ENCODE measurements around the gene ASAP3.

The ASAP3 gene

DNA sequence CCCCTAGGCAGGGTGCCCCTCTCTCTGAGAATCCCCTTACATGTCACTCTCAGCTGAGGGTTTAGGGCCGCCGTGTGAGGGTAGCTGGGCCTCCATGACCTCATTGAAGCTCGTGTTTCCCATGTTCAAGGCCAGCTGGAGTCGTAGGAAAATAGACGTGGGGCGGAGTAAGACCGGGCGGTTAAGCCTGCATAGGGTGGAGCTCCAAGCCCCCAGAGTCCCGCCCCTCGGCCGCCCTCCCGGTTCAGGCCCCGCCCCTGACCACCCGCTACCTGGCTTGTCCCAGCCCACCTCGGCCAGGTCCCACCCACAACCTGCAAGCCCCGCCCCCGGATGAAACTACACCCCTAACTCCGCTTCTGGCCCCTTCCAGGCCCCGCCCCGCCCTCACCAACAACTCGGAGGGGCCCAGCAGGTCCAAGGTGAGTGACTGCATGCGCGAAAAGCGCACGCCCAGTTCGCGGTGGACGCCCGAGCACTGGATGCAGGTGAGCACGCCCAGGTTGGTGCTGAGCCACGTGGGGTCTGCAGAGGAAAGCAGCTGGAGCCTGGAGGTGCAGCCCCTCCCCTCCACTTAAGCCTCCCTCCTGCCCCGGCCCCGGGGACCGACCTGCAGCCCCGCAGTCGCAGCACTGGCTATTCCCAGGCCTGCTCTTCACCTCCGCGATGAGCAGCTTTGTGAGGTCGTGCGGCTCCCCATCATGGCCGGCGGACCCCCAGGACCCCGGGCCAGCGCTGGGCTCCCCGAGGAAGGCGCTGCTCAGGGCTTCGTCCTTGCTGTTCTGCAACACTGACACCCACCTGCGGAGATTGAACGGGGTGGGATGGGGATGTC, 47.2 kb downstream of the ASAP3 start:
- Histone ChIP-seq H2AFZ (ENCODE audit: low read length) (no peak overlapping the region), H3K4me3 (ENCODE audit: low read length) (no peak overlapping the region), H3K36me3 (replicated peaks; ENCODE audit: insufficient read depth, low read length) (no peaks in the 10 kb centered on the region), H3K79me2 (ENCODE audit: low read length) (no peaks in the 10 kb centered on the region), H3K4me2 (ENCODE audit: low read depth, low read length) (peak overlapping the region; percentile 13; the same call in 1 of the 2 replicates), H3K9me3 (replicated peaks; ENCODE audit: insufficient read depth, low read length) (no peaks in the 10 kb centered on the region), H3K4me1 (ENCODE audit: low read length) (no peaks in the 10 kb centered on the region), H3F3A (ENCODE audit: insufficient read depth, low read length) (no peaks in the 10 kb centered on the region), H3K27ac (ENCODE audit: low read length) (no peak overlapping the region), H3K27me3 (replicated peaks; ENCODE audit: insufficient read depth, low read length) (peaks cover 4% of the 10 kb centered on the region; the same call in 1 of the 2 replicates), H3K9ac (ENCODE audit: low read length) (no peak overlapping the region), H3K9me2 (replicated peaks; ENCODE audit: insufficient read depth, low read length) (no peaks in the 10 kb centered on the region), H4K20me1 (ENCODE audit: insufficient read depth, low read length) (no peaks in the 10 kb centered on the region)
- DNase-seq, result peak; percentile 7
- TF ChIP-seq, protein P1, sequence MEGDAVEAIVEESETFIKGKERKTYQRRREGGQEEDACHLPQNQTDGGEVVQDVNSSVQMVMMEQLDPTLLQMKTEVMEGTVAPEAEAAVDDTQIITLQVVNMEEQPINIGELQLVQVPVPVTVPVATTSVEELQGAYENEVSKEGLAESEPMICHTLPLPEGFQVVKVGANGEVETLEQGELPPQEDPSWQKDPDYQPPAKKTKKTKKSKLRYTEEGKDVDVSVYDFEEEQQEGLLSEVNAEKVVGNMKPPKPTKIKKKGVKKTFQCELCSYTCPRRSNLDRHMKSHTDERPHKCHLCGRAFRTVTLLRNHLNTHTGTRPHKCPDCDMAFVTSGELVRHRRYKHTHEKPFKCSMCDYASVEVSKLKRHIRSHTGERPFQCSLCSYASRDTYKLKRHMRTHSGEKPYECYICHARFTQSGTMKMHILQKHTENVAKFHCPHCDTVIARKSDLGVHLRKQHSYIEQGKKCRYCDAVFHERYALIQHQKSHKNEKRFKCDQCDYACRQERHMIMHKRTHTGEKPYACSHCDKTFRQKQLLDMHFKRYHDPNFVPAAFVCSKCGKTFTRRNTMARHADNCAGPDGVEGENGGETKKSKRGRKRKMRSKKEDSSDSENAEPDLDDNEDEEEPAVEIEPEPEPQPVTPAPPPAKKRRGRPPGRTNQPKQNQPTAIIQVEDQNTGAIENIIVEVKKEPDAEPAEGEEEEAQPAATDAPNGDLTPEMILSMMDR (IDR thresholded peaks at IDR 0.05; ENCODE audit: low read length), result no peak
- TF ChIP-seq EZH2phosphoT487 (IDR thresholded peaks at IDR 0.05; ENCODE audit: low read length), result no peak
- TF ChIP-seq EZH2 (optimal IDR thresholded peaks at IDR 0.05; ENCODE audit: low read depth, low read length), result no peak

DNA sequence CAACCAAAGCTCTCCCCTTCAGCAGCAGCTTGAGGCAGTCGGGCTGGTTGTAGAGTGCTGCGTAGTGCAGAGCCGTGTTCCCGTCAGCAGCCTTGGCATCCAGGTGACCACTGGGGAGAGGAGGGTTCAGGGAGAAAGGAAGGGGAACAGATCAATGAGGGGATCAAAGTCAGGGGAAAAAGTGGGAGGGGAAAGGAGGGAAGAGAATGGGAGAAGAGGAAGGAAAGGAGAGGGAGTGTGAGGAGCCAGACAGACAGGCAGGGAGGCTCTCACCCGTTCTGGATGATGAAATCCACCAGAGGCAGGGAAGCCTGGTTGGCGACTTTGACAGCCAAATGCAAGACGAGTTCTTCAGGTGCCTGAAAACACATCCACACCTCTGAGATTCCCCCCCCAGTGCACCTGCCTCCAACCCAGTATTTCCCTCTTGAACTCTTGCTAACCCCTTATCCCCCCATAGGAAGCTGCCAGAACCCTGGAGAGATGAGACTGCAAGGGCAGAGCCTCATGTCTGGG, 49.7 kb downstream of the ASAP3 start:
- H3K27me3 ChIP-seq (replicated peaks; ENCODE audit: insufficient read depth, low read length), result peaks cover 4% of the 10 kb centered on the region; the same call in 1 of the 2 replicates
- H3K4me1 ChIP-seq (ENCODE audit: low read length), result no peaks in the 10 kb centered on the region
- no peaks in the 10 kb centered on the region for H3K9me3 ChIP-seq (replicated peaks; ENCODE audit: insufficient read depth, low read length)
- no peak overlapping the region for H2AFZ ChIP-seq (ENCODE audit: low read length)
- no peak for DNase-seq
- no peaks in the 10 kb centered on the region for H3K36me3 ChIP-seq (replicated peaks; ENCODE audit: insufficient read depth, low read length)
- H3K79me2 ChIP-seq (ENCODE audit: low read length), result no peaks in the 10 kb centered on the region
- no peak overlapping the region for H3K27ac ChIP-seq (ENCODE audit: low read length)
- H3K4me2 ChIP-seq (ENCODE audit: low read depth, low read length), result no peak overlapping the region
- H3K9ac ChIP-seq (ENCODE audit: low read length), result no peak overlapping the region
- no peaks in the 10 kb centered on the region for H3F3A ChIP-seq (ENCODE audit: insufficient read depth, low read length)
- H3K9me2 ChIP-seq (replicated peaks; ENCODE audit: insufficient read depth, low read length), result no peaks in the 10 kb centered on the region
- H3K4me3 ChIP-seq (ENCODE audit: low read length), result no peak overlapping the region
- H4K20me1 ChIP-seq (ENCODE audit: insufficient read depth, low read length), result no peaks in the 10 kb centered on the region
- TF ChIP-seq, protein P1 (IDR thresholded peaks at IDR 0.05; ENCODE audit: low read length), result no peak
- TF ChIP-seq EZH2 (optimal IDR thresholded peaks at IDR 0.05; ENCODE audit: low read depth, low read length) (no peak), EZH2phosphoT487 (IDR thresholded peaks at IDR 0.05; ENCODE audit: low read length) (no peak)

DNA sequence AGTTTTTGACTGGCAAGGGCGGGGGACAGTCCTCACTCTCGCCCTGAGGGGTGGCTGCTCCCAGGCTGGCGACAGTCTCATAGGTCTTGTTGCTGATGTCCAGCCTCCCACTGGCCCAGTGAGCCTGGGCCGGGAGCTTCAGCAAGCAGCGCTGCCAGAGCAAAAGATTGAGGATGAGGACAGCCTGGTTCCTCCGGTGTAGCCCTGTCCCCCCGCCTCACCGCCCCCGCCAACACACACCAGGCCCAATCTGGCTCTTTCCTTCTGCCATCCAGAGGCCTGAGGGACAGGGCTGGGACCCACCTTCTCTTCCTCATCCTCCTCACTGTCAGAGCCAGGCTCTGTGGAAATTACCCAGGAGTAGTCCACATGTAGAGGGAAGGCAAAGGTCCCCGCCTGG, 50.9 kb downstream of the ASAP3 start:
- no peak for DNase-seq
- no peaks in the 10 kb centered on the region for H3F3A ChIP-seq (ENCODE audit: insufficient read depth, low read length)
- no peaks in the 10 kb centered on the region for H3K4me1 ChIP-seq (ENCODE audit: low read length)
- no peaks in the 10 kb centered on the region for H3K9me2 ChIP-seq (replicated peaks; ENCODE audit: insufficient read depth, low read length)
- H3K36me3 ChIP-seq (replicated peaks; ENCODE audit: insufficient read depth, low read length), result no peaks in the 10 kb centered on the region
- no peaks in the 10 kb centered on the region for H3K9me3 ChIP-seq (replicated peaks; ENCODE audit: insufficient read depth, low read length)
- H3K27ac ChIP-seq (ENCODE audit: low read length), result no peak overlapping the region
- H3K79me2 ChIP-seq (ENCODE audit: low read length), result no peaks in the 10 kb centered on the region
- H3K27me3 ChIP-seq (replicated peaks; ENCODE audit: insufficient read depth, low read length), result peaks cover 4% of the 10 kb centered on the region; the same call in 1 of the 2 replicates
- H3K4me2 ChIP-seq (ENCODE audit: low read depth, low read length), result no peak overlapping the region
- H4K20me1 ChIP-seq (ENCODE audit: insufficient read depth, low read length), result no peaks in the 10 kb centered on the region
- H2AFZ ChIP-seq (ENCODE audit: low read length), result no peak overlapping the region
- TF ChIP-seq, protein P1 (IDR thresholded peaks at IDR 0.05; ENCODE audit: low read length), result no peak
- TF ChIP-seq EZH2 (optimal IDR thresholded peaks at IDR 0.05; ENCODE audit: low read depth, low read length) (no peak), EZH2phosphoT487 (IDR thresholded peaks at IDR 0.05; ENCODE audit: low read length) (no peak)
- H3K4me3 ChIP-seq (ENCODE audit: low read length), result no peak overlapping the region
- no peak overlapping the region for H3K9ac ChIP-seq (ENCODE audit: low read length)

Data from MM.1S (cell line).